Neural cell (in vitro differentiated cells): ENCODE data around the gene TMOD1. TPM values are rescaled to one million over a fixed set of nuclear protein-coding genes. Genes with fewer than 3 reads are reported as not detected.
A peak's percentile ranks its signal among the peaks of the same experiment; 100 is the strongest.

Experiments
- H2AFZ ChIP-seq: fragments of 200-600, 300-800 bp; sonication (generic), shearing (Covaris generic); 2 replicates; pipeline ENCODE4 v1.6.0; 2014; ENCODE audit warnings: low read depth, mild to moderate bottlenecking, antibody characterized with exemption, low read length, moderate library complexity
- H3F3A ChIP-seq: fragments of 200-600 bp; shearing (Covaris generic); 2 replicates; pipeline ENCODE4 v1.6.1; 2016; ENCODE audit warnings: mild to moderate bottlenecking, moderate library complexity, mixed read lengths, antibody characterized with exemption, low read length; ENCODE audit not compliant: insufficient read depth, poor library complexity, severe bottlenecking
- H3K27ac ChIP-seq: fragments of 200-600, 300-800 bp; sonication (generic), shearing (Covaris generic); 2 replicates; pipeline ENCODE4 v1.5.1; 2014; ENCODE audit warnings: mild to moderate bottlenecking, low read length, moderate library complexity
- H3K27me3 ChIP-seq: fragments of 300-800, 200-600 bp; sonication (generic), shearing (Covaris generic); 2 replicates; pipeline ENCODE4 v1.6.0; 2014; ENCODE audit warnings: mild to moderate bottlenecking, low read depth, low read length, moderate library complexity; ENCODE audit not compliant: insufficient read depth
- H3K36me3 ChIP-seq: fragments of 300-800, 200-600 bp; sonication (generic), shearing (Covaris generic); 2 replicates; pipeline ENCODE4 v1.5.1; 2014; ENCODE audit warnings: mild to moderate bottlenecking, antibody characterized with exemption, low read length, moderate library complexity; ENCODE audit not compliant: insufficient read depth
- H3K4me2 ChIP-seq: fragments of 300-800, 200-600 bp; sonication (generic), shearing (Covaris generic); 2 replicates; pipeline ENCODE4 v1.6.0; 2014; ENCODE audit warnings: mild to moderate bottlenecking, low read length
- H3K4me3 ChIP-seq: fragments of 300-800, 200-600 bp; sonication (generic), shearing (Covaris generic); 2 replicates; pipeline ENCODE4 v1.5.1; 2014; ENCODE audit warnings: mild to moderate bottlenecking, low read length, moderate library complexity
- H3K79me2 ChIP-seq: fragments of 200-600 bp; shearing (Covaris generic); replicated peaks from 2 replicates; pipeline ENCODE4 v1.6.0; 2014; ENCODE audit warnings: mild to moderate bottlenecking, low read length, moderate library complexity; ENCODE audit not compliant: insufficient read depth
- H3K9ac ChIP-seq: fragments of 300-800, 200-600 bp; sonication (generic), shearing (Covaris generic); 2 replicates; pipeline ENCODE4 v1.6.1; 2016; ENCODE audit warnings: mild to moderate bottlenecking, low read length, mixed read lengths
- H3K9me2 ChIP-seq: fragments of 200-600 bp; shearing (Covaris generic); 2 replicates; pipeline ENCODE4 v1.6.1; 2016; ENCODE audit warnings: mild to moderate bottlenecking, low read length, mixed read lengths; ENCODE audit not compliant: insufficient read depth
- H3K9me3 ChIP-seq: fragments of 200-600, 300-800 bp; sonication (generic), shearing (Covaris generic); 2 replicates; pipeline ENCODE4 v1.6.1; 2016; ENCODE audit warnings: mild to moderate bottlenecking, mixed run types, low read length, moderate library complexity, mixed read lengths
- H4K20me1 ChIP-seq: fragments of 200-600 bp; shearing (Covaris generic); 2 replicates; pipeline ENCODE4 v1.6.1; 2016; ENCODE audit warnings: mild to moderate bottlenecking, mixed run types; ENCODE audit not compliant: insufficient read depth
- EP300 ChIP-seq: fragments of 450-650 bp; conservative IDR thresholded peaks from 2 replicates; pipeline ENCODE4 v1.6.1; 2014; ENCODE audit warnings: antibody characterized with exemption, mild to moderate bottlenecking, moderate library complexity; ENCODE audit not compliant: poor library complexity, severe bottlenecking
- EZH2 ChIP-seq: fragments of 200-600, 300-800 bp; shearing (Covaris generic), sonication (generic); IDR thresholded peaks from 2 replicates; pipeline ENCODE4 v1.6.1; 2014; ENCODE audit warnings: antibody characterized with exemption, low read length, borderline replicate concordance, mild to moderate bottlenecking; ENCODE audit not compliant: insufficient read depth, poor library complexity, severe bottlenecking
- MXI1 ChIP-seq: fragments of 450-650 bp; conservative IDR thresholded peaks from 2 replicates; pipeline ENCODE4 v1.6.1; 2014; ENCODE audit warnings: antibody characterized with exemption, mild to moderate bottlenecking; ENCODE audit not compliant: poor library complexity, severe bottlenecking
- POLR2AphosphoS5 ChIP-seq: IDR thresholded peaks from 2 replicates; pipeline ENCODE4 v1.6.1; 2012
- RAD21 ChIP-seq: fragments of 450-650 bp; conservative IDR thresholded peaks from 2 replicates; pipeline ENCODE4 v1.6.1; 2014; ENCODE audit warnings: antibody characterized with exemption, mild to moderate bottlenecking, moderate library complexity
- SMC3 ChIP-seq: fragments of 450-650 bp; conservative IDR thresholded peaks from 2 replicates; pipeline ENCODE4 v1.6.1; 2014; ENCODE audit warnings: antibody characterized with exemption, mild to moderate bottlenecking, moderate library complexity; ENCODE audit not compliant: poor library complexity
- TAF1 ChIP-seq: IDR thresholded peaks from 2 replicates; pipeline ENCODE4 v1.6.1; 2012; ENCODE audit warnings: low read depth
- polyA plus RNA-seq: library from polyadenylated mRNA; depleted of rRNA; stranded (reverse); fragments of >200 nt; gene quantifications from 2 replicates; pipeline ENCODE4 v1.2.3, GENCODE V29; 2014
- TF ChIP-seq, protein P1 (sequence below): IDR thresholded peaks from 2 replicates; pipeline ENCODE4 v1.6.1; 2012; ENCODE audit warnings: borderline replicate concordance
- TF ChIP-seq, protein P2 (sequence below): fragments of 450-650 bp; IDR thresholded peaks from 2 replicates; pipeline ENCODE4 v1.5.1; 2014; ENCODE audit warnings: antibody characterized with exemption, mild to moderate bottlenecking, moderate library complexity; ENCODE audit not compliant: poor library complexity, severe bottlenecking

Gene TMOD1
- polyA plus RNA-seq, 1 donor from 2014 or later, result 0.17 TPM

DNA sequence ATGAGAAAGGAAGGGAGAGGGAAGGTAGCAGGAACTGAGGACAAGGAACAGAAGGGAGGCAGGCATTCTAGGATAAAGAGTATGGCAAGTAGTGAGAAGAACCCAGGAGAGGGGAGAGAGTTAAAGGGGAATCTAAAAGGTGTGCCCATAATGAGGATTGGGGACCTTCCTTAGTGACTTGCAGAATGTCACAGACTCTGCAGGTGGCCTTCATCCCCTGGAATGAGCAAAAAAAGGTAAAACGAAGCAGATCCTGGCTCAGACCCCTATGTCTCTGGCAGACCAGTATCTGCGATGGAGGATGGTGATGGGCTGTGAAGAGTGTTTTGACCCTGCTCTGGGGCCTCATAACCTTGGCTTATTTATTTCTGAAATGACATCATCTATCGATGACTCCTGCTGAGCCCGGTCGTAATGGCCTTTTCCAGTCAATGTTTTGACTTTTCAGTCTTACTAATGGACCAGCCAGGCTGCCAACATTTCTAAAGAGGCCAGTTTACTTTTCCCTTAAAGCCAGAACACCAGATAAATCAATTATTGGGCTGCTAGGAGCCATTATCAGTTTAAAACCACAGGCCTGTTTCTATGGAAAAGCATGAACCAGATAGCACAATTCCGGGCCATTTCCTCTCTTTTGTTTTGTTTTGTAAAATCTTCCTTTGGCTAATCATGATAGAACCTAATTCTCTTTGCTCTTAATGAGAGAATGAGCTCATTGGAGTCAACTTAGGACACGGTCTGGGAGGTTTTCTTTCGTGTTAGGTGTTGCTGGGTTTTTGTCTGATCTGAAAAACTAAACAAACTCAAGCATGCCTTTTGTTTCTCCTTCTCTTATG lies 3.1 kb downstream of the TMOD1 start:
- Histone ChIP-seq H3K27ac (no peak overlapping the region), H3K27me3 (peaks cover 51% of the 10 kb centered on the region), H3K9me3 (no peaks in the 10 kb centered on the region), H3F3A (no peaks in the 10 kb centered on the region), H3K4me3 (no peak overlapping the region), H3K9ac (no peak overlapping the region), H3K79me2 (no peaks in the 10 kb centered on the region), H2AFZ (no peak overlapping the region), H4K20me1 (no peaks in the 10 kb centered on the region), H3K4me2 (no peak overlapping the region), H3K36me3 (no peaks in the 10 kb centered on the region), H3K9me2 (no peaks in the 10 kb centered on the region)
- TF ChIP-seq, protein P1, sequence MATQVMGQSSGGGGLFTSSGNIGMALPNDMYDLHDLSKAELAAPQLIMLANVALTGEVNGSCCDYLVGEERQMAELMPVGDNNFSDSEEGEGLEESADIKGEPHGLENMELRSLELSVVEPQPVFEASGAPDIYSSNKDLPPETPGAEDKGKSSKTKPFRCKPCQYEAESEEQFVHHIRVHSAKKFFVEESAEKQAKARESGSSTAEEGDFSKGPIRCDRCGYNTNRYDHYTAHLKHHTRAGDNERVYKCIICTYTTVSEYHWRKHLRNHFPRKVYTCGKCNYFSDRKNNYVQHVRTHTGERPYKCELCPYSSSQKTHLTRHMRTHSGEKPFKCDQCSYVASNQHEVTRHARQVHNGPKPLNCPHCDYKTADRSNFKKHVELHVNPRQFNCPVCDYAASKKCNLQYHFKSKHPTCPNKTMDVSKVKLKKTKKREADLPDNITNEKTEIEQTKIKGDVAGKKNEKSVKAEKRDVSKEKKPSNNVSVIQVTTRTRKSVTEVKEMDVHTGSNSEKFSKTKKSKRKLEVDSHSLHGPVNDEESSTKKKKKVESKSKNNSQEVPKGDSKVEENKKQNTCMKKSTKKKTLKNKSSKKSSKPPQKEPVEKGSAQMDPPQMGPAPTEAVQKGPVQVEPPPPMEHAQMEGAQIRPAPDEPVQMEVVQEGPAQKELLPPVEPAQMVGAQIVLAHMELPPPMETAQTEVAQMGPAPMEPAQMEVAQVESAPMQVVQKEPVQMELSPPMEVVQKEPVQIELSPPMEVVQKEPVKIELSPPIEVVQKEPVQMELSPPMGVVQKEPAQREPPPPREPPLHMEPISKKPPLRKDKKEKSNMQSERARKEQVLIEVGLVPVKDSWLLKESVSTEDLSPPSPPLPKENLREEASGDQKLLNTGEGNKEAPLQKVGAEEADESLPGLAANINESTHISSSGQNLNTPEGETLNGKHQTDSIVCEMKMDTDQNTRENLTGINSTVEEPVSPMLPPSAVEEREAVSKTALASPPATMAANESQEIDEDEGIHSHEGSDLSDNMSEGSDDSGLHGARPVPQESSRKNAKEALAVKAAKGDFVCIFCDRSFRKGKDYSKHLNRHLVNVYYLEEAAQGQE, result no peak
- TF ChIP-seq POLR2AphosphoS5, result peak; percentile 73

DNA sequence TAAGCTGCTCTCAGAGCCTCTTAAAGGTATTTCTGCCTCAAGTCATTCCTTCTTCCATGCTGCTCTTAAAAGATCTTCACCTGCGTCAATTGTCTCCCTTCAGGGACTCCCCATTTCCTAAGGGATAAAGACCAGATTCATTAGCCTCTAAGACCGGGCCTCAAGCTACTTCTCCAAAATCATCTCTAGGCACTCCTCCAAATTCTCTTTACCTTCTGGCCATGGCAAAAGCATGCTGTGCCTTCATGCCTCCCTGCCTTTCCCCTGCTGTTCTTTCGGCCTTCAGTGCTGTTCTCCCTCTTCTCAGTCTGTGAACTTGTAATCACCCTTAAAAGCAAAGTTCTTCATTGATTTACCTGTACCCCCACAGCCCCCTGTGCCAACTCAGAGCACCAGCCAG lies 4.4 kb downstream of the TMOD1 start:
- TF ChIP-seq, protein P1, result no peak
- TF ChIP-seq EZH2 (no peak), RAD21 (no peak), MXI1 (no peak), SMC3 (no peak), POLR2AphosphoS5 (no peak), EP300 (no peak), TAF1 (no peak)
- TF ChIP-seq, protein P2, sequence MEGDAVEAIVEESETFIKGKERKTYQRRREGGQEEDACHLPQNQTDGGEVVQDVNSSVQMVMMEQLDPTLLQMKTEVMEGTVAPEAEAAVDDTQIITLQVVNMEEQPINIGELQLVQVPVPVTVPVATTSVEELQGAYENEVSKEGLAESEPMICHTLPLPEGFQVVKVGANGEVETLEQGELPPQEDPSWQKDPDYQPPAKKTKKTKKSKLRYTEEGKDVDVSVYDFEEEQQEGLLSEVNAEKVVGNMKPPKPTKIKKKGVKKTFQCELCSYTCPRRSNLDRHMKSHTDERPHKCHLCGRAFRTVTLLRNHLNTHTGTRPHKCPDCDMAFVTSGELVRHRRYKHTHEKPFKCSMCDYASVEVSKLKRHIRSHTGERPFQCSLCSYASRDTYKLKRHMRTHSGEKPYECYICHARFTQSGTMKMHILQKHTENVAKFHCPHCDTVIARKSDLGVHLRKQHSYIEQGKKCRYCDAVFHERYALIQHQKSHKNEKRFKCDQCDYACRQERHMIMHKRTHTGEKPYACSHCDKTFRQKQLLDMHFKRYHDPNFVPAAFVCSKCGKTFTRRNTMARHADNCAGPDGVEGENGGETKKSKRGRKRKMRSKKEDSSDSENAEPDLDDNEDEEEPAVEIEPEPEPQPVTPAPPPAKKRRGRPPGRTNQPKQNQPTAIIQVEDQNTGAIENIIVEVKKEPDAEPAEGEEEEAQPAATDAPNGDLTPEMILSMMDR, result no peak
- Histone ChIP-seq H3K79me2 (no peaks in the 10 kb centered on the region), H2AFZ (no peak overlapping the region), H3K27me3 (peaks cover 38% of the 10 kb centered on the region), H4K20me1 (no peaks in the 10 kb centered on the region), H3F3A (no peaks in the 10 kb centered on the region), H3K36me3 (no peaks in the 10 kb centered on the region), H3K27ac (no peak overlapping the region), H3K4me3 (no peak overlapping the region), H3K9me3 (no peaks in the 10 kb centered on the region), H3K9me2 (no peaks in the 10 kb centered on the region), H3K4me2 (no peak overlapping the region), H3K9ac (no peak overlapping the region)
